Esophagus muscularis mucosa (tissue), 4 donors: ENCODE measurements around the gene C1orf174.

Experiments used
- CTCF ChIP-seq, 3 experiments: fragments of 200-600 bp in 2 of 3; fragments of 450-650 bp in 1 of 3; sonication (generic) in 2 of 3; IDR thresholded peaks; one replicate each; pipeline ENCODE4 v1.5.1; 2017 to 2019; ENCODE audit warnings: antibody characterized with exemption in 3 of 3, mild to moderate bottlenecking in 2 of 3, moderate library complexity in 1 of 3
- EP300 ChIP-seq: sonication (generic); formaldehyde crosslinking; IDR thresholded peaks from one replicate; pipeline ENCODE4 v1.6.1; 2017; ENCODE audit warnings: antibody characterized with exemption
- POLR2A ChIP-seq: fragments of 450-650 bp; IDR thresholded peaks from one replicate; pipeline ENCODE4 v1.6.1; 2017; ENCODE audit warnings: antibody characterized with exemption, moderate library complexity, mild to moderate bottlenecking, low read depth
- POLR2AphosphoS5 ChIP-seq, 2 donors: sonication (generic); formaldehyde crosslinking; IDR thresholded peaks; one replicate each; pipeline ENCODE4 v1.6.1; 2017; ENCODE audit warnings: antibody characterized with exemption in 2 of 2

- TF ChIP-seq POLR2A, result no peak
- no peak for TF ChIP-seq CTCF (IDR thresholded peaks at IDR 0.05)
- no peak for TF ChIP-seq POLR2AphosphoS5 (IDR thresholded peaks at IDR 0.05)
- no peak for TF ChIP-seq EP300
These were observed 22.8 kb upstream of the C1orf174 start for GRCh38 chr1:3922851-3923250.
